AG04450 (cell line): ENCODE measurements around the gene HIF1AN. TPM values are rescaled to one million over a fixed set of nuclear protein-coding genes. Genes with fewer than 3 reads are reported as not detected.

Experiments used
- CTCF ChIA-PET: fragments of 300-600, 350-600 bp; formaldehyde crosslinking; extraction: SDS; loops from one replicate; lab custom pipeline; 2022; ENCODE audit warnings: antibody characterized with exemption, inconsistent platforms; lab: Charles Lee
- POLR2A ChIA-PET: fragments of 350-600 bp; formaldehyde crosslinking; extraction: SDS; loops from one replicate; lab custom pipeline; 2021; ENCODE audit warnings: antibody characterized with exemption, inconsistent platforms; lab: Yijun Ruan, JAX
- DNase-seq: peaks from one replicate; pipeline ENCODE4 v3.0.0-alpha.2; 2011; ENCODE audit warnings: low read depth, low spot score
- H3K27ac ChIP-seq: one replicate; pipeline ENCODE4 v1.5.1; 2012; ENCODE audit warnings: low read depth, low read length, control low read depth
- H3K27me3 ChIP-seq: one replicate; pipeline ENCODE4 v1.6.0; 2012; ENCODE audit warnings: low read length; ENCODE audit not compliant: control insufficient read depth, insufficient read depth
- H3K4me3 ChIP-seq: 2 replicates; pipeline ENCODE4 v1.5.1; 2011; ENCODE audit warnings: mild to moderate bottlenecking, low read depth, low read length, control low read depth
- H3K9me3 ChIP-seq: 2 replicates; pipeline ENCODE4 v1.5.1; 2012; ENCODE audit warnings: low read length; ENCODE audit not compliant: control insufficient read depth, insufficient read depth
- CTCF ChIP-seq: IDR thresholded peaks from 2 replicates; pipeline ENCODE4 v1.5.1; 2011; ENCODE audit warnings: low read depth, low read length, control low read depth, inconsistent platforms
- polyA plus RNA-seq: library from polyadenylated mRNA; depleted of rRNA; stranded (reverse); fragments of >200 nt; gene quantifications from 2 replicates; pipeline ENCODE4 v1.2.3, GENCODE V29; 2011

Gene HIF1AN
- polyA plus RNA-seq, 1 experiment, result 31.0 TPM

- no peak for TF ChIP-seq CTCF
- CTCF ChIA-PET, result interaction anchor here (1.1 to 6.7 kb wide), 3 partner anchors 14 to 314 kb away, joined by 3 to 66 read pairs (median 3); no protein-coding TSS in a partner anchor
- H3K27me3 ChIP-seq, result peaks cover 66% of the 10 kb centered on the region
- peaks cover 11% of the 10 kb centered on the region for H3K9me3 ChIP-seq
- no peak overlapping the region for H3K27ac ChIP-seq
- DNase-seq, result no peak
- POLR2A ChIA-PET, result no interaction called here
- no peak overlapping the region for H3K4me3 ChIP-seq
Measured at GRCh38 chr10:100565206-100565985, 29.7 kb downstream of the HIF1AN start.

DNA sequence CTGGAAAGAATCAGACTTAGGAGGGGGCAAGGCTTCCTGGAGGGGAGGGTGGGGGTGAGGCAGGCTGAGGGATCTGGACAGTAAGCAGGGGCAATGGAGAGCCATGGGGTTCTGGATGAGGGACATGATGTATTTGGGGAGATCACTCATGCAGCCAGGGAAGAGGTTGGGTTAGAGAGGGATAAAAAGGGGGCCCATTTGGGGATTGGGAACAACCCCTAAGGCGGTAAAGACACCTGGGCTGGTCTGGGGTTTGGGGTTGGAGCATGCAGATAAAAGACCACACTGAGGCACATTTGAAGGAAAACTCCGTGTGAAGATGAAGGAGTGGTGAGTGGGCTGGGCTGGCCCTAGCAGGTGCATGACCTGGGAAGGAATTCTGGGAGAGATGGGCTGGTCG is 30.8 kb downstream of the HIF1AN start:
- Histone ChIP-seq H3K27me3 (peaks cover 77% of the 10 kb centered on the region), H3K4me3 (no peak overlapping the region), H3K27ac (no peak overlapping the region), H3K9me3 (peaks cover 11% of the 10 kb centered on the region)
- TF ChIP-seq CTCF, result no peak
- POLR2A ChIA-PET, result no interaction called here
- no peak for DNase-seq
- CTCF ChIA-PET, result no interaction called here

- no peak for TF ChIP-seq CTCF
- POLR2A ChIA-PET, result no interaction called here
- CTCF ChIA-PET, result no interaction called here
- no peak for DNase-seq
- Histone ChIP-seq H3K27me3 (peaks cover 73% of the 10 kb centered on the region), H3K27ac (no peak overlapping the region), H3K9me3 (peaks cover 6% of the 10 kb centered on the region), H3K4me3 (no peak overlapping the region)
Measured at GRCh38 chr10:100567249-100567648, 31.5 kb downstream of the HIF1AN start.

DNA sequence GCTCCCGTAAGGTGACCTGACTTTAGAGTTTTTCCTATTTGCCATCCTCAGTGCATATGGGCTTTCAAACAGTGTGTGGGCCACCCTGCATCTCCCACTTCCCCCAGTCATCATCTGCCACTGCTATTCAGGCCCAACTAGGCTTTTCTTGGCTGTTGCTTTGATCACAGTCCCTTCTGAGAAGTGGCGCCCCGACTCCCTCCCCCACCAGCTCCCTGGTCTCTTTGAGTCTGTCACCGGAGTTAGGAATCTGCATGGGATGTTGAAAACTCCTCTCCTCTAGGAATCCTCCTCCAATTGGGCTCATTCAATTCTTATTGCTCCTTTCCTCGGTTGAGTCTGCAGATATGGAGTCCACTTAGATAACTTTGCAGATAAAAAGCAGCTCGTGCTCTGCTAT is 32.1 kb downstream of the HIF1AN start:
- no peaks in the 10 kb centered on the region; the same call in 1 of the 2 replicates for H3K9me3 ChIP-seq
- ChIA-PET POLR2A (no interaction called here), CTCF (interaction anchor here (1.1 kb wide), 1 partner anchor 311 kb away, joined by 3 read pairs; no protein-coding TSS in a partner anchor)
- no peak for DNase-seq
- H3K27ac ChIP-seq, result no peak overlapping the region
- TF ChIP-seq CTCF, result no peak
- H3K27me3 ChIP-seq, result peaks cover 70% of the 10 kb centered on the region
- no peak overlapping the region for H3K4me3 ChIP-seq

GRCh38 chr10:100568912-100569311 is 33.2 kb downstream of the HIF1AN start:
- H3K4me3 ChIP-seq, result no peak overlapping the region
- CTCF ChIA-PET, result no interaction called here
- no peak overlapping the region for H3K27ac ChIP-seq
- peaks cover 68% of the 10 kb centered on the region for H3K27me3 ChIP-seq
- DNase-seq, result no peak
- no peaks in the 10 kb centered on the region for H3K9me3 ChIP-seq
- POLR2A ChIA-PET, result no interaction called here
- no peak for TF ChIP-seq CTCF
